ENCODE data around the gene DCTN2. TPM values are rescaled to one million over a fixed set of nuclear protein-coding genes. Genes with fewer than 3 reads are reported as not detected.

The DCTN2 gene
- total and polyA plus RNA-seq, 2 donors (not counting 3 experiments of a cell fraction or from before 2014, with no cell fraction given) = 146 to 161 TPM

GRCh38 chr12:57583008-57583831, 36.2 kb upstream of the DCTN2 start:
- TF ChIP-seq GATA2 (IDR thresholded peaks at IDR 0.05; ENCODE audit: insufficient read depth, insufficient read length, low read depth, low read length) (no peak), FOS (IDR thresholded peaks at IDR 0.05; ENCODE audit: borderline replicate concordance, insufficient read depth, low read length) (no peak), POLR2AphosphoS5 (IDR thresholded peaks at IDR 0.05; ENCODE audit: insufficient read depth, low read depth, low read length) (no peak), CTCF (IDR thresholded peaks at IDR 0.05; ENCODE audit: extremely low read depth in 1 of 2, insufficient read depth in 1 of 2, low read depth in 1 of 2, low read length in 2 of 2) (peak; percentile 87 to 93), MYC (IDR thresholded peaks at IDR 0.05; ENCODE audit: low read depth, low read length) (no peak), JUN (IDR thresholded peaks at IDR 0.05; ENCODE audit: borderline replicate concordance, insufficient read depth, insufficient read length, low read depth) (no peak), MAX (IDR thresholded peaks at IDR 0.05; ENCODE audit: insufficient read depth, insufficient read length) (no peak)
- DNase-seq (ENCODE audit: low read depth, low spot score) (peak; percentile 71), FAIRE-seq (peak; percentile 95)
- Histone ChIP-seq H3K79me2 (ENCODE audit: control insufficient read depth, insufficient read depth, low read length) (no peaks in the 10 kb centered on the region), H3K36me3 (ENCODE audit: control insufficient read depth in 2 of 2, extremely low read depth in 1 of 2, insufficient read depth in 2 of 2, low read length in 2 of 2) (no peaks in the 10 kb centered on the region), H4K20me1 (replicated peaks; ENCODE audit: control insufficient read depth, extremely low read depth, insufficient read depth, low read length) (no peaks in the 10 kb centered on the region), H3K4me3 (replicated peaks in 1 of 3; ENCODE audit: insufficient read depth in 1 of 3, low read depth in 1 of 3, low read length in 3 of 3) (no peak overlapping the region), H3K9me3 (replicated peaks; ENCODE audit: control insufficient read depth, insufficient read depth, low read length) (no peaks in the 10 kb centered on the region), H3K27me3 (ENCODE audit: control insufficient read depth in 2 of 2, insufficient read depth in 2 of 2, low read length in 2 of 2) (peaks cover 17 to 21% of the 10 kb centered on the region in 2 experiments), H3K9me1 (replicated peaks; ENCODE audit: control insufficient read depth, extremely low read depth, insufficient read depth, low read length) (no peaks in the 10 kb centered on the region), H3K9ac (replicated peaks; ENCODE audit: extremely low read depth, insufficient read depth, low read length) (no peak overlapping the region), H3K4me2 (ENCODE audit: insufficient read depth, low read length) (no peak overlapping the region), H2AFZ (ENCODE audit: low read depth, low read length) (no peak overlapping the region), H3K4me1 (ENCODE audit: control insufficient read depth, extremely low read depth, insufficient read depth, low read length) (no peaks in the 10 kb centered on the region), H3K27ac (ENCODE audit: insufficient read depth, low read depth, low read length) (no peak overlapping the region)
- CTCF ChIA-PET = interaction anchor here (0.6 to 6.0 kb wide), 45 partner anchors 8 to 322 kb away, joined by 3 to 126 read pairs (median 6); partner anchors contain the start of genes ARHGEF25, B4GALNT1, DCTN2 and DTX3
- no TSS peak for BruUV-seq (replicated peaks)
- intact Hi-C loops (cut with micrococcal nuclease) = loop anchor here (1.0 to 2.0 kb wide), 5 partner anchors 38 to 322 kb away; partner anchors contain the start of gene B4GALNT1
- POLR2A ChIA-PET = interaction anchor here (0.7 kb wide), 2 partner anchors 12 to 13 kb away, joined by 3 to 5 read pairs; no protein-coding TSS in a partner anchor
- dilution Hi-C loops (cut with MboI; ENCODE audit: extremely low pct_ligation_motif_present, low sequenced_read_pairs) = no loop called here

Measured in endothelial cell of umbilical vein (primary cell).